Esophagus muscularis mucosa (tissue), 4 donors: ENCODE results near the gene GATB.

Experiments
- CTCF ChIP-seq, 3 experiments: fragments of 200-600 bp in 2 of 3; fragments of 450-650 bp in 1 of 3; sonication (generic) in 2 of 3; IDR thresholded peaks; one replicate each; pipeline ENCODE4 v1.5.1; 2017 to 2019; ENCODE audit warnings: antibody characterized with exemption in 3 of 3, mild to moderate bottlenecking in 2 of 3, moderate library complexity in 1 of 3
- EP300 ChIP-seq: sonication (generic); formaldehyde crosslinking; IDR thresholded peaks from one replicate; pipeline ENCODE4 v1.6.1; 2017; ENCODE audit warnings: antibody characterized with exemption
- POLR2A ChIP-seq: fragments of 450-650 bp; IDR thresholded peaks from one replicate; pipeline ENCODE4 v1.6.1; 2017; ENCODE audit warnings: antibody characterized with exemption, moderate library complexity, mild to moderate bottlenecking, low read depth
- POLR2AphosphoS5 ChIP-seq, 2 donors: sonication (generic); formaldehyde crosslinking; IDR thresholded peaks; one replicate each; pipeline ENCODE4 v1.6.1; 2017; ENCODE audit warnings: antibody characterized with exemption in 2 of 2

- no peak for TF ChIP-seq CTCF (IDR thresholded peaks at IDR 0.05)
- no peak for TF ChIP-seq POLR2A
- no peak for TF ChIP-seq EP300
- no peak for TF ChIP-seq POLR2AphosphoS5 (IDR thresholded peaks at IDR 0.05)
Observed at GRCh38 chr4:151690876-151691275, 69.9 kb downstream of the GATB start.
